GM19193 (cell line): ENCODE data around the gene PCDHGA1.
A peak's percentile ranks its signal among the peaks of the same experiment; 100 is the strongest.

Source experiments
- POLR2A ChIP-seq: IDR thresholded peaks from 4 replicates; pipeline ENCODE4 v1.6.1; 2011; ENCODE audit not compliant: insufficient read depth, insufficient read length; ENCODE audit errors: extremely low read depth

PCDHGA1 gene

GRCh38 chr5:141510160-141510559 is 179.8 kb downstream of the PCDHGA1 start:
- no peak for TF ChIP-seq POLR2A

- peak; percentile 78 for TF ChIP-seq POLR2A
Measured at GRCh38 chr5:141510850-141511601, 180.7 kb downstream of the PCDHGA1 start.

- no peak for TF ChIP-seq POLR2A
Measured at GRCh38 chr5:141511771-141512325, 181.5 kb downstream of the PCDHGA1 start.

- no peak for TF ChIP-seq POLR2A
Measured at GRCh38 chr5:141512390-141512910, 182.1 kb downstream of the PCDHGA1 start.

GRCh38 chr5:141512911-141513626 is 182.8 kb downstream of the PCDHGA1 start:
- no peak for TF ChIP-seq POLR2A

GRCh38 chr5:141513627-141514329 is 183.5 kb downstream of the PCDHGA1 start:
- TF ChIP-seq POLR2A: no peak

GRCh38 chr5:141514330-141515133 is 184.2 kb downstream of the PCDHGA1 start:
- no peak for TF ChIP-seq POLR2A

GRCh38 chr5:141515141-141515540 is 184.8 kb downstream of the PCDHGA1 start:
- TF ChIP-seq POLR2A: no peak

- TF ChIP-seq POLR2A: no peak
Measured at GRCh38 chr5:141515946-141516671, 185.8 kb downstream of the PCDHGA1 start.

- TF ChIP-seq POLR2A: no peak
Measured at GRCh38 chr5:141516672-141517025, 186.3 kb downstream of the PCDHGA1 start.

- TF ChIP-seq POLR2A: no peak
Measured at GRCh38 chr5:141517312-141517711, 187.0 kb downstream of the PCDHGA1 start.

- no peak for TF ChIP-seq POLR2A
Measured at GRCh38 chr5:141517880-141518617, 187.7 kb downstream of the PCDHGA1 start.

- no peak for TF ChIP-seq POLR2A
Measured at GRCh38 chr5:141518618-141519015, 188.3 kb downstream of the PCDHGA1 start.
